Measurements from ENCODE around the gene ZIC2. TPM values are rescaled to one million over a fixed set of nuclear protein-coding genes. Genes with fewer than 3 reads are reported as not detected.

The ZIC2 gene
- total and polyA plus RNA-seq, 2 of the 8 experiments (the other 6 are each of a cell fraction or from before 2014, with no cell fraction given), result 53.2 to 372 TPM

DNA sequence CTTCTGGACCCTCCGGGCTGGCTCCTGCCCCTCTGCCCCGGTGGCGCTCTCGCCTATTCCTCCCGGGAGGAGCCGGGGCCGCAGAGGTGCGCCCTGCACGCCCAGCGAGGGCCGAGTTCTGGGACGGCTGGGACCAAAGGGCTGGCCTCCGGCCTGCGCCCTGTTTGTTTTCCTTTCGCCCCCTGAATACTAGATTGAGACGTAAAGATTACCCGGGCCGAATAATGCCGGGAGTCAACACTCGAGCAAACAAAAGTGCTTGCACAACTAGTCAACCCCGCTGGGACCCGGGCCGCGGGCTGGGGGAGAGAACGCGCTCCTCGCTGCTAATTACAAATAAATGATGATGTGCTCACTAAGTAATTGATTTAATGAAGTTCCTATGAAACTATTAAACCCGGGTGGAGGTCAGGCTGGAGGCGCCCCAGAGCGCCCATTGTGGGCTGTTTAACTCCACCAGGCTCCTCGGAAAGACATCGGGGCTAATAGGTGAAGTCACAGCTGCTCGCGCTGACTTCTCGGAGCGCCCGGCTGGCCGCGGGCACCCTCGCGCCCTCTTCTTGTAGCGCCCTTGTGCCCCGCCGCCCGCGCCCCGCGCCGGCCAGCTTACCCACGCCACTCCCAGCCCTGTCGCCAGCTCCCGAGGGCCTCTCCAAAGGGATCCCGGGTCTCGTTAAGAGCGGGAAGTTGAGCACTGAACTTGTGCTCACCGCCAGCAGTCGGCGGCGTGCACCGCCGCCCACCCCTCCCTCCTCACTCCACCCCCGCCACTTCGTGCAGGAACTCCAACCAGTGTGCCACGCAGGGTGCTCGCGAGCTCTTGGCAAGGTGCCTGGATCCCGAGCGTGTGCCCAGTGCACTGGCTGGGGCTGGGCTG lies 24.9 kb upstream of the ZIC2 start:
- H4K20me1 ChIP-seq (replicated peaks in 1 of 2; ENCODE audit: control insufficient read depth in 1 of 2, insufficient read depth in 2 of 2, low read length in 2 of 2), result no peaks in the 10 kb centered on the region
- peaks cover 12 to 63% (median 49%) of the 10 kb centered on the region in 4 experiments; a peak in 6 of 7 replicates for H3K27me3 ChIP-seq (replicated peaks in 1 of 4; ENCODE audit: control insufficient read depth in 3 of 4, extremely low read depth in 1 of 4, insufficient read depth in 3 of 4, low read length in 3 of 4)
- H2BK12ac ChIP-seq (ENCODE audit: low read depth, low read length), result 0 out of 2 replicates have a peak overlapping the region, but pooled peaks have one; percentile 99
- H3K36me3 ChIP-seq (ENCODE audit: control insufficient read depth in 2 of 4, insufficient read depth in 4 of 4, low read length in 3 of 4), result no peaks in the 10 kb centered on the region
- WGBS, 2 experiments (ENCODE audit: extremely low coverage in 1 of 2, insufficient coverage in 1 of 2, insufficient read length in 1 of 2, insufficient replicate concordance in 2 of 2, low coverage in 1 of 2, low lambda C conversion rate in 2 of 2, missing lambda C conversion rate in 1 of 2), result 2% methylated on average over 58 of the region's 68 CpGs; no CpG with 5 or more reads in 1 of the 2 experiments
- ChIA-PET POLR2A (ENCODE audit: partially characterized antibody) (interaction anchor here (0.7 to 8.9 kb wide), 20 partner anchors 9 to 509 kb away, joined by 3 to 80 read pairs (median 6); partner anchors contain the start of genes ZIC2 and ZIC5), CTCF (ENCODE audit: partially characterized antibody) (interaction anchor here (0.6 to 11.7 kb wide), 23 partner anchors 10 to 585 kb away, joined by 3 to 93 read pairs (median 5); no protein-coding TSS in a partner anchor)
- H2BK15ac ChIP-seq (ENCODE audit: low read length), result no peak overlapping the region; the same call in 1 of the 2 replicates
- H3K4me1 ChIP-seq (replicated peaks in 1 of 4; ENCODE audit: control insufficient read depth in 3 of 4, insufficient read depth in 4 of 4, low read length in 3 of 4), result peaks cover 9 to 36% (median 23%) of the 10 kb centered on the region in 4 experiments
- peak overlapping the region; percentile 45 to 69 (median 60) for H3K4me3 ChIP-seq (ENCODE audit: extremely low read depth in 1 of 4, insufficient read depth in 2 of 4, low read depth in 3 of 4, low read length in 4 of 4)
- H3K23ac ChIP-seq (ENCODE audit: insufficient read length), result no peak overlapping the region
- H3K79me2 ChIP-seq (ENCODE audit: control insufficient read depth in 1 of 2, insufficient read depth in 2 of 2, low read length in 2 of 2), result no peaks in the 10 kb centered on the region
- no peak overlapping the region for H2AK5ac ChIP-seq (ENCODE audit: low read depth, low read length)
- no peaks in the 10 kb centered on the region for H3K9me3 ChIP-seq (ENCODE audit: insufficient read depth in 2 of 2, low read depth in 1 of 2, low read length in 1 of 2)
- H4K5ac ChIP-seq (ENCODE audit: insufficient read length, low read depth, low read length), result no peak overlapping the region
- peak overlapping the region; percentile 99; the same call in 1 of the 2 replicates for H2BK20ac ChIP-seq (ENCODE audit: low read length)
- H4K91ac ChIP-seq (replicated peaks; ENCODE audit: insufficient read length, low read length), result peak overlapping the region; percentile 63
- peak overlapping the region; percentile 98 to 100 for H3K4me2 ChIP-seq (ENCODE audit: insufficient read depth in 1 of 2, low read depth in 2 of 2, low read length in 2 of 2)
- peak overlapping the region; percentile 75; the same call in 1 of the 2 replicates for H4K8ac ChIP-seq (ENCODE audit: extremely low read depth, insufficient read depth, low read length)
- peak overlapping the region; percentile 98 for H3K18ac ChIP-seq (ENCODE audit: extremely low read depth, low read length)
- H3K9ac ChIP-seq (replicated peaks in 1 of 4; ENCODE audit: extremely low read depth in 1 of 4, low read depth in 3 of 4, low read length in 3 of 4), result peak overlapping the region in 1 of 4 experiments; percentile 25; a peak in 2 of 7 replicates
- 0 out of 2 replicates have a peak overlapping the region, but pooled peaks have one; percentile 86 for H2BK5ac ChIP-seq (ENCODE audit: low read depth, low read length)
- H3K27ac ChIP-seq (ENCODE audit: low read depth, low read length), result no peak overlapping the region
- peak overlapping the region; percentile 7 for H2BK120ac ChIP-seq (replicated peaks; ENCODE audit: low read depth, low read length)
- peak; percentile 72 for FAIRE-seq
- peak in 1 of 2 experiments; percentile 70 for DNase-seq (ENCODE audit: low read depth in 1 of 2, low spot score in 2 of 2)
- no peaks in the 10 kb centered on the region for H3K79me1 ChIP-seq (ENCODE audit: low read depth, low read length)
- peaks cover 40% of the 10 kb centered on the region for H3K23me2 ChIP-seq (ENCODE audit: low read depth, low read length)
- no peak overlapping the region for H3K4ac ChIP-seq (replicated peaks; ENCODE audit: insufficient read length, low read depth, low read length)
- no peak overlapping the region for H3K56ac ChIP-seq (replicated peaks; ENCODE audit: insufficient read length, low read depth, low read length)
- 0 out of 2 replicates have a peak overlapping the region, but pooled peaks have one; percentile 76 for H2AFZ ChIP-seq (ENCODE audit: low read length)
- no peak overlapping the region for H3K14ac ChIP-seq (ENCODE audit: insufficient read length)
- TF ChIP-seq TAF1 (IDR thresholded peaks at IDR 0.05; ENCODE audit: low read depth, low read length) (no peak), ASH2L (IDR thresholded peaks at IDR 0.05; ENCODE audit: low read length) (peak; percentile 63), CTBP2 (IDR thresholded peaks at IDR 0.05; ENCODE audit: borderline replicate concordance, insufficient read depth, insufficient read length, low read length) (no peak), TEAD4 (IDR thresholded peaks at IDR 0.05; ENCODE audit: low read depth, low read length) (no peak), RBBP5 (IDR thresholded peaks at IDR 0.05; ENCODE audit: borderline replicate concordance, low read depth, low read length) (peak; percentile 19; the same call in 1 of the 2 replicates), SRF (IDR thresholded peaks at IDR 0.05; ENCODE audit: low read depth, low read length) (no peak), RXRA (IDR thresholded peaks at IDR 0.05; ENCODE audit: insufficient read depth, low read depth, low read length) (no peak), CEBPB (IDR thresholded peaks at IDR 0.05; ENCODE audit: low read depth, low read length) (0 out of 2 replicates have a peak, but pooled peaks have one; percentile 7), RAD21 (IDR thresholded peaks at IDR 0.05 in 1 of 2, conservative IDR thresholded peaks at IDR 0.05 in 1 of 2; ENCODE audit: low read depth in 2 of 2, low read length in 2 of 2) (peak in 1 of 2 experiments; percentile 0; a peak in 1 of 4 replicates), TAF7 (optimal IDR thresholded peaks at IDR 0.05; ENCODE audit: borderline replicate concordance, low read depth, low read length) (no peak)
